Gastrocnemius medialis (tissue), 4 donors: Measurements from ENCODE around the gene KCNIP4. TPM values are rescaled to one million over a fixed set of nuclear protein-coding genes. Genes with fewer than 3 reads are reported as not detected.

Source experiments
- ATAC-seq, 2 donors: fragments of 150-250 bp; one replicate each; pipeline ENCODE4 v1.9.1; 2016
- DNase-seq, 2 donors: peaks; one replicate each; pipeline ENCODE4 v3.0.0-alpha.2; 2019
- H3K27ac ChIP-seq, 4 donors: fragments of 200-600 bp; sonication (generic); 1 replicate in 1 of 4; 2 replicates in 3 of 4; pipeline ENCODE4 v1.5.1; 2016 to 2018; ENCODE audit warnings: mild to moderate bottlenecking in 2 of 4, moderate library complexity in 1 of 4
- H3K27me3 ChIP-seq, 3 donors: fragments of 200-600 bp; sonication (generic) in 2 of 3; 1 replicate in 1 of 3; 2 replicates in 2 of 3; pipeline versions ENCODE4 v1.5.1 to v1.6.0; 2016 to 2019; ENCODE audit warnings: mild to moderate bottlenecking in 1 of 3, moderate library complexity in 1 of 3
- H3K36me3 ChIP-seq, 2 donors: fragments of 200-600 bp; sonication (generic) in 1 of 2; one replicate each; pipeline ENCODE4 v1.5.1; 2017 to 2018
- H3K4me1 ChIP-seq, 2 donors: fragments of 200-600 bp; sonication (generic) in 1 of 2; one replicate each; pipeline ENCODE4 v1.5.1; 2016 to 2017; ENCODE audit warnings: mild to moderate bottlenecking in 2 of 2
- H3K4me3 ChIP-seq, 4 donors: fragments of 200-600 bp; sonication (generic) in 3 of 4; 1 replicate in 1 of 4; 2 replicates in 3 of 4; pipeline ENCODE4 v1.5.1; 2016 to 2019; ENCODE audit warnings: mild to moderate bottlenecking in 2 of 4
- H3K9me3 ChIP-seq, 3 donors: fragments of 200-600 bp; sonication (generic) in 2 of 3; 1 replicate in 1 of 3; 2 replicates in 2 of 3; pipeline ENCODE4 v1.5.1; 2016 to 2019
- POLR2A ChIP-seq, 2 donors: fragments of 450-650 bp; IDR thresholded peaks; one replicate each; pipeline ENCODE4 v1.6.1; 2017; ENCODE audit warnings: antibody characterized with exemption in 2 of 2, mild to moderate bottlenecking in 2 of 2, moderate library complexity in 2 of 2
- in situ Hi-C, 4 donors: fragments of 200-750 bp; cut with MboI; loops; one replicate each; pipeline versions ENCODE4 v1.15.0 to v1.8.0; 2017; ENCODE audit warnings: low sequenced_read_pairs in 4 of 4
- intact Hi-C: fragments of 100-400 bp; cut with DNase I; formaldehyde crosslinking; loops from one replicate; pipeline ENCODE4 v1.15.1; 2023; ENCODE audit warnings: low total_unique reads
- total RNA-seq, 4 donors: library from RNA; depleted of rRNA; stranded (reverse); fragments of >200 nt; gene quantifications; one replicate each; pipeline versions ENCODE4 v1.1.0 to v1.2.3, GENCODE V29; 2016
- TF ChIP-seq, protein P1 (sequence below), 5 experiments: fragments of 450-650 bp in 3 of 5; fragments of 200-600 bp in 2 of 5; sonication (generic) in 2 of 5; IDR thresholded peaks in 4 of 5; conservative IDR thresholded peaks in 1 of 5; 1 replicate in 4 of 5; 2 replicates in 1 of 5; pipeline ENCODE4 v1.5.1; 2016 to 2019; ENCODE audit warnings: antibody characterized with exemption in 5 of 5, mild to moderate bottlenecking in 3 of 5, moderate library complexity in 3 of 5

KCNIP4 gene
- total RNA-seq, 4 donors from 2014 or later, result not detected

GRCh38 chr4:21045119-21045518, 903.5 kb downstream of the KCNIP4 start:
- Histone ChIP-seq H3K4me3 (no peak overlapping the region), H3K9me3 (no peaks in the 10 kb centered on the region), H3K27ac (no peak overlapping the region), H3K36me3 (no peaks in the 10 kb centered on the region), H3K4me1 (no peaks in the 10 kb centered on the region), H3K27me3 (no peaks in the 10 kb centered on the region)
- DNase-seq (no peak), ATAC-seq (no peak)
- in situ Hi-C loops (no loop called here), intact Hi-C loops (no loop called here)
- TF ChIP-seq POLR2A (IDR thresholded peaks at IDR 0.05), result no peak
- TF ChIP-seq, protein P1, sequence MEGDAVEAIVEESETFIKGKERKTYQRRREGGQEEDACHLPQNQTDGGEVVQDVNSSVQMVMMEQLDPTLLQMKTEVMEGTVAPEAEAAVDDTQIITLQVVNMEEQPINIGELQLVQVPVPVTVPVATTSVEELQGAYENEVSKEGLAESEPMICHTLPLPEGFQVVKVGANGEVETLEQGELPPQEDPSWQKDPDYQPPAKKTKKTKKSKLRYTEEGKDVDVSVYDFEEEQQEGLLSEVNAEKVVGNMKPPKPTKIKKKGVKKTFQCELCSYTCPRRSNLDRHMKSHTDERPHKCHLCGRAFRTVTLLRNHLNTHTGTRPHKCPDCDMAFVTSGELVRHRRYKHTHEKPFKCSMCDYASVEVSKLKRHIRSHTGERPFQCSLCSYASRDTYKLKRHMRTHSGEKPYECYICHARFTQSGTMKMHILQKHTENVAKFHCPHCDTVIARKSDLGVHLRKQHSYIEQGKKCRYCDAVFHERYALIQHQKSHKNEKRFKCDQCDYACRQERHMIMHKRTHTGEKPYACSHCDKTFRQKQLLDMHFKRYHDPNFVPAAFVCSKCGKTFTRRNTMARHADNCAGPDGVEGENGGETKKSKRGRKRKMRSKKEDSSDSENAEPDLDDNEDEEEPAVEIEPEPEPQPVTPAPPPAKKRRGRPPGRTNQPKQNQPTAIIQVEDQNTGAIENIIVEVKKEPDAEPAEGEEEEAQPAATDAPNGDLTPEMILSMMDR (IDR thresholded peaks at IDR 0.05 in 4 of 5, conservative IDR thresholded peaks at IDR 0.05 in 1 of 5), result no peak

- H3K27me3 ChIP-seq, result no peaks in the 10 kb centered on the region
- TF ChIP-seq POLR2A (IDR thresholded peaks at IDR 0.05), result no peak
- TF ChIP-seq, protein P1 (IDR thresholded peaks at IDR 0.05 in 4 of 5, conservative IDR thresholded peaks at IDR 0.05 in 1 of 5), result no peak
- no peak for ATAC-seq
- no peaks in the 10 kb centered on the region for H3K4me1 ChIP-seq
- no peak overlapping the region for H3K4me3 ChIP-seq
- no peaks in the 10 kb centered on the region for H3K36me3 ChIP-seq
- in situ Hi-C loops (no loop called here), intact Hi-C loops (no loop called here)
- no peaks in the 10 kb centered on the region for H3K9me3 ChIP-seq
- no peak overlapping the region for H3K27ac ChIP-seq
- no peak for DNase-seq
These were observed 906.9 kb downstream of the KCNIP4 start for GRCh38 chr4:21041708-21042107.

- no peak for ATAC-seq
- in situ Hi-C loops, result no loop called here
- intact Hi-C loops, result no loop called here
- Histone ChIP-seq H3K4me3 (no peak overlapping the region), H3K4me1 (no peaks in the 10 kb centered on the region), H3K27me3 (no peaks in the 10 kb centered on the region), H3K36me3 (no peaks in the 10 kb centered on the region), H3K9me3 (no peaks in the 10 kb centered on the region), H3K27ac (no peak overlapping the region)
- no peak for TF ChIP-seq POLR2A (IDR thresholded peaks at IDR 0.05)
- TF ChIP-seq, protein P1 (IDR thresholded peaks at IDR 0.05 in 4 of 5, conservative IDR thresholded peaks at IDR 0.05 in 1 of 5), result no peak
- DNase-seq, result no peak
These were observed 913.8 kb downstream of the KCNIP4 start for GRCh38 chr4:21034728-21035127.

DNA sequence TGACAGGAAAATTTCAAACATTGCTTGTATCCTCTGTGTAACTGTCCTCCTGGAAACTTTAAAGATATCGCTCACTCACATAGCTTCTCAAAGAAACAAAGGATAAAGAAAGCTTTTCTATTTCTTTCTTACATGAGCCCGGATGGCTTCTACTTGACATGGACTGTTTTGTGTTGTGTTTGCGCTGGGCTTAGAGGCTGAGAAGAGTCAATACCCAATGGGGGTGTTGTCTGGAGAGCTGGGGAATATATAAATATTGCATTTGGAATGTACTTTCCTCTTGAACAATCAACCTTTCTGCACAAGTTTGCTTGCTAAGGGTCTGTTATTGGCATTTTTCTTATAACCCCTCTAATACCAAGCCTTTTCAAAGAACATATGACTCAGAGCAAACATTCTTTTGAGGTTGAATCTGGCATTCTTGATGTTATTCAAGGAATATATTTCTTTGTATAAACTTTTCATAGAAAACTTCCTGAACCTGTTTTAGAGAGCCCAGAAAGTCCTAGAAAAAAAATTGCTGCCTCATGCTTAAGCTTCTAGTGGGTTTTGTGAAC, 916.4 kb downstream of the KCNIP4 start:
- DNase-seq, result no peak
- Histone ChIP-seq H3K9me3 (no peaks in the 10 kb centered on the region), H3K36me3 (no peaks in the 10 kb centered on the region), H3K27me3 (no peaks in the 10 kb centered on the region), H3K4me1 (no peaks in the 10 kb centered on the region), H3K27ac (no peak overlapping the region), H3K4me3 (no peak overlapping the region)
- intact Hi-C loops (no loop called here), in situ Hi-C loops (no loop called here)
- ATAC-seq, result no peak
- no peak for TF ChIP-seq POLR2A (IDR thresholded peaks at IDR 0.05)
- TF ChIP-seq, protein P1 (IDR thresholded peaks at IDR 0.05 in 4 of 5, conservative IDR thresholded peaks at IDR 0.05 in 1 of 5), result no peak

- no peaks in the 10 kb centered on the region for H3K27me3 ChIP-seq
- H3K9me3 ChIP-seq, result no peaks in the 10 kb centered on the region
- H3K4me3 ChIP-seq, result no peak overlapping the region
- intact Hi-C loops, result no loop called here
- no peaks in the 10 kb centered on the region for H3K4me1 ChIP-seq
- in situ Hi-C loops, result no loop called here
- no peak for ATAC-seq
- TF ChIP-seq, protein P1 (IDR thresholded peaks at IDR 0.05 in 4 of 5, conservative IDR thresholded peaks at IDR 0.05 in 1 of 5), result no peak
- no peak for TF ChIP-seq POLR2A (IDR thresholded peaks at IDR 0.05)
- no peaks in the 10 kb centered on the region for H3K36me3 ChIP-seq
- no peak for DNase-seq
- H3K27ac ChIP-seq, result no peak overlapping the region
These were observed 929.8 kb downstream of the KCNIP4 start for GRCh38 chr4:21018817-21019216.
